Activated CD4-positive, alpha-beta T cell treated with anti-CD3 and anti-CD28 coated beads for 24 hours (primary cell): ENCODE data around the gene BTD.
A peak's percentile ranks its signal among the peaks of the same experiment; 100 is the strongest.
"Not testable (repeated sequence)": the region's sequence is repeated elsewhere in the genome, so short reads cannot be mapped to it uniquely, and the experiment has no call there.

Experiments
- DNase-seq, 2 donors: peaks; one replicate each; pipeline ENCODE4 v3.0.0-alpha.2; 2020; ENCODE audit warnings: low read depth in 2 of 2

BTD gene

DNA sequence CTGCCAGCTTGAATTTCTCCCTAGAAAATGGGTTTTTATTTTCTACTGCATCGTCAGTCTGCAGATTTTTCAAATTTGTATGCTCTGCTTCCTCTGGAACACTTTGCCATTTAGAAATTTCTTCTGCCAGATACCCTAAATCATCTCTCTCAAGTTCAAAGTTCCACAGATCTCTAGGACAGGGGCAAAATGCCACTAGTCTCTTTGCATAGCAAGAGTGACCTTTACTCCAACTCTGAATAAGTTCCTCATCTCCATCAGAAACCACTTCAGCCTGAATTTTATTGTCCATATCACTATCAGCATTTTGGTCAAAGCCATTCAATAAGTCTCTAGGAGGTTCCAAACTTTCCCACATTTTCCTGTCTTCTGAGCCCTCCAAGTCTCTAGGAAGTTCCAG is 3.0 kb downstream of the BTD start:
- not testable (repeated sequence) for DNase-seq

DNA sequence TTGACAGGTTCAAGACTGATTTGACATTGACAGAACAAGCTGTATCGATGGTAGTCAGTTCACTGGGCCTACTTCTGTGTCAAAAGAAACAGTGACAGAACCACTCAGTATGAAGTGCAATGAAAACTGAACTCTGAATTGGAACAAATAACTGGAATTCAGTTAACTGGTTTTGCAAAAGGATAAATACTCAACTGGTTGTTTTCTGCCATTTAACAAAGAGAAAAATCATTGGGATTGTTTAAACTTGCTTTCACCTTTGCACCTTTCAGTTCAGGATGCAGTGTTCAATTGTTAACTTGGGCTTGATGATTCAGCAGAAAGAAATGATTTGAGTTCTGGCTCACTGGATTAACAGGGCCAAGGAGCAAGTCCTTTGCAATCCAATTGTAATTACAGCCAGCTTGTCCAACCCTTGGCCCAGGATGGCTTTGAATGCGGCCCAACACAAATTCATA is 4.9 kb downstream of the BTD start:
- DNase-seq, result no peak

DNA sequence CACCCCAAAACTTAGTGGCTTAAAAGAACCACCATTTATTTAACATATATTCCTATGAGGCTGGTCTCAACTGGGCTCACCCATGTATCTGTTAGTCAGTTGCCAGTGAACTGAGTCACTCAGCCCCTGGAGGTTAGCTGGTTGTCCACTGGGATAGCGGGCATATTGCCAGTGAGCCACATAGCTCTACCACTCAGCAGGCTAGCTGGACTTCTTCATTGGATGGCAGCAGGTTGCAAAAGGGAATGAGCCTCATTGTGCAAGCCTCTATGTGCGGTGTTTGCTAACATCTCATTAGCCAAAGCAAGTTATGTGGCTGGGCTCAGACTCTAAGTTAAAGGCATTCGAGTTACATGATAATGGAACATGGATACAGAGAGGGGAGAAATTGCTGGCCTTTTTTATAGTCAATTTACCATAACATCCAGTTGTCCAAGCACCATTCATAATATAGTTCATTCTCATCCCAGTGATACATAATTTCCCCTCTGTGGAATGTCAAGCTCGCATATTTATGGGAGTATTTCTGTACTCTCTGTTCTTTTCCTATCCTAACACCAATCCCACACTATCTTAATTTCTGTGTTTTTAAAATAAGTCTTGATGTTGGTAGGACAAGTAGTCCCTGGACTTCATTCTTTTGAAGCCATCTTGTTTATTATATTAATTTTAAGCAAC is 8.7 kb downstream of the BTD start:
- no peak for DNase-seq

DNA sequence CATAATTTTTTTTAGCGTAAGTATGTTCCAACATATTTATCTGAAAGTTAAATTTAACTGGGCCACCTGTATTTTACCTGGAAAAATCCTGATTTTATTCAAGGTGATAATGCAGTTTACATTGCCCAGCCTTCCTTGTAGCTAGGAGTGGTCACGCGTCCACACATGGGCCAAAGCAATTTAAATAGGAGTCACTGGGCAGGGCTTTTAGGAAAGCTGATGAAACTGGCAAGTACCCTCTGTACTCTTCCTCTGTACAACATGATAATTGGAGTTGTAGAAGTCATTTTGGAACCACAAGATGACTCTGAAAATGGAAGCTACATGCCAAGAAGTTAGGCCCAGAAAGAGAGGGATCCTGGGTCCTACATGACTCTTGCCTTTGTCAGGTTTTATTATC is 9.5 kb downstream of the BTD start:
- no peak for DNase-seq

DNA sequence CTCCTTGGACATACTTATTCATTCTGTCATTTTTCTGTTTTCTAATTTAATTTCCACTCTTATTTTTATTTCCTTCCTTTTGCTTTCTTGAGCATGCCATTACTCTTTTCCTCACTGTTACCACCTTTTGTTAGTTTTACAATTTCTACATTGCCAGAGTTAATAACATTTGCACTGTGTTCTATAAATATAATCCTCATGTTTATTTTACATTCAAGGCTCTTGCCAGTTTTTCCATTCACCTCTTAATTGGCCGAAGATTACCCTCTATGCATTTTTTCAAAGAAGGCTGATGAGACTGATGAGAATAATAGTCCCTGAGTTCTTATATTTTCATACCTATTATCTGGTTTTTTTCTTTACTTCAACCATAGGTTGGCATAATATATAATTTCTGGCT is 10.5 kb downstream of the BTD start:
- no peak for DNase-seq

DNA sequence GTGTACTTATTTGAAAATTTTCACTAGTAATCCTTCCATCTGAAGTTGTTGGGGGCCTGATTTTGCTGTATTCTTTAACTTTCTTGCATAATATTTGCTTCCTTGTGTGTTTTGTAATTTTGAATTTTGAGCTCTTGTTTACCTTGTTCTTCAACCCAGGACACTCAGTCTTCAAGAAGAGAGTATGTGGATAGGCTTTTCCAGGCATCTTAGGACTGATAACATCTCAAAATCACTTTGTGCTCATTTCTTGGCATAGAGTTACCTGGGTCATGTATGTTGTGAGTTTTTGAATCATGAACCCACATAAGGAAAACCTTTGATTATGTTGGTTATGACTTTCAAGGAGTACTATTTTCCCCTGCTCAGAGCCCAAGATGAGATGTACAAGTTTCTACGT is 13.4 kb downstream of the BTD start:
- no peak for DNase-seq

DNA sequence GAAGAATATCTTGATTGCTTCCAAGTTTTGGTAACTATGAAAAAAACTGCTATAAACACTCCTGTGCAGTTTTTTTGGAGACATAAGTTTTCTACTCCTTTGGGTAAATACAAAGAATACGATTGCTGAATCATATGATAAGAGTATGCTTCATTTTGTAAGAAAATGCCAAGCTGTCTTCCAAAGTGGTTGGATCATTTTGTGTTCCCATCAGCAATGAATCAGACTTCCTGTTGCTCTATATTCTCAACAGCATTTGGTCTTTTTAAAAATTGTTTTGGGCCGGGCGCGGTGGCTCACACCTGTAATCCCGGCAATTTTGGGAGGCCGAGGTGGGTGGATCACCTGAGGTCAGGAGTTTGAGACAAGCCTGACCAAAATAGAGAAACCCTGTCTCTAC is 14.5 kb downstream of the BTD start:
- DNase-seq, result no peak

DNA sequence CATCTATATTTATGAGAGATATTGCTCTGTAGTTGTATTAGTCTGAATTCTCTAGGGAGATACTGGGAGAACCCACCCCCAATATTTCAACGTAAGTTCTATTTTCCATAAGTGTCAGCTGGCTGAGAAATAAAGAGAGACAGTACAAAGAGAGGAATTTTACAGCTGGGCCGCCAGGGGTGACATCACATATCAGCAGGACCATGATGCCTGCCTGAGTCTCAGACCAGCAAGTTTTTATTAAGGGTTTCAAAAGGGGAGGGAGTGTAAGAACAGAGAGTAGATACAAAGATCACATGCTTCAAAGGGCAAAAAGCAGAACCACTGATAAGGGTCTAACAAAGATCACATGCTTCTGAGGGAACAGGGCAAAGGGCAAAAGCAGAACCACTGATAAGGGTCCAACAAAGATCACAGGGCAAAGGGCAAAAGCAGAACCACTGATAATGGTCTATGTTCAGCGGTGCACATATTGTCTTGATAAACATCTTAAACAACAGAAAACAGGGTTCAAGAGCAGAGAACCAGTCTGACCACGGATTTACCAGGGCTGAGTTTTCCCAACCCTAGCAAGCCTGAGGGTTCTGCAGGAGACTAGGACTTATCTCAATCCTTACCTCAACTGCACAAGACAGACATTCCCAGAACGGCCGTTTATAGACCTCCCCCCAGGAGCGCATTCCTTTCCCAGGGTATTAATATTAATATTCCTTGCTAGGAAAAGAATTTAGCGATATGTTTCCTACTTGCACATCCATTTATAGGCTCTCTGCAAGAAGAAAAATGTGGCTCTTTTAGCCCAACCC is 18.3 kb downstream of the BTD start:
- not testable (repeated sequence) for DNase-seq

DNA sequence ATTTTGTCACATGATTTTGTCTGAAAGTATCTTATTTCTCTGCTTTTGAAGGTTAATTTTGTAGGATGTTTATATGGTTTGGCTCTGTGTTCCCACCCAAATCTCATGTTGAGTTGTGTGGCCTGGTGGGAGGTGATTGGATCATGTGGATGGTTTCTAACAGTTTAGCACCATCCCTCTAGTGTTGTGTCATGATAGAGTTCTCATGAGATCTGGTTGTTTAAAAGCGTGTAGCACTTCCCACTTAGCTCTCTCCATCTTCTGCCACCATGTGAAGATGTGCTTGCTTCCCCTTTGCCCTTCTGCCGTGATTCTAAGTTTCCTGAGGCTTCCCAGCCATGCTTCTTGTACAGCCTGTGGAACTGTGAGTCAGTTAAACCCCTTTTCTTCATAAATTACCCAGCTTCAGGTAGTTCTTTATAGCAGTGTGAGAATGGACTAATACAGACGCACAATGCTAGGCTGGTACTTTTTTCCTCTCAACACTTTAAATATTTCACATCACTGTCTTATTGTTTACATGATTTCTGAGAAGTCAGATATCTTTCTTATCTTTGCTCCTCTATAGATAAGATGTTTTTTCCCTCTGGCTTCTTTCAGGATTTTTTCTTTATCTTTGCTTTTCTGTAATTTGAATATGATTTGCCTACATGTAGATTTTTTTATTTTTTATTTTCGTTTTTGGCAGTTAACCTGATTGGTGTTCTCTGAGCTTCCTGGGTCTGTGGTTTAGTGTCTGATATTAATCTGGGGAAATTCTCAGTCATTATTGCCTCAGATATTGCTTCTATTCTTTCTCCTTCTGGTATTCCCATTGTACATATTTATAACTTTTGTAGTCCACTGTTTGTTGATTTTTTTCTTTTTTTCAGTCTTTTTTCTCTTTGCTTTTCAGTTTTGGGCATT is 22.2 kb downstream of the BTD start:
- DNase-seq, result no peak

DNA sequence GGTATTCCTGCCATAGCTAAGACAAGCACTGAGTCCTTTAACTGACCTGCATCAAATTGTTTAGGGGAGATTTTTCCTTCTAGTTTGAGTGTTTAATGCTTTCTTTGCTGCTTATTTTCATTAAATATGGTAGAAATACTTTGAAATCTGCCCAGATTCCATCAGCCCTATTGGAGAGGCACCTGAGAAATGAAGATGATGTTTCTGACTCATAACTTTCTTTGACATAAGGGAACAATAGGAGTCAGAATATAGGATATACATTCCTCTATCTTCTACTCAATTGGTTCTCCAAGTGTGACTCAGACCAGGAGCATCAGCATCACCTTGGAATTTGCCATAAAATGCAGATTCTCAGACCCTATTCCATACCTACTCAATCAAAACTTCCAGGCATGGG is 27.4 kb downstream of the BTD start:
- no peak for DNase-seq

DNA sequence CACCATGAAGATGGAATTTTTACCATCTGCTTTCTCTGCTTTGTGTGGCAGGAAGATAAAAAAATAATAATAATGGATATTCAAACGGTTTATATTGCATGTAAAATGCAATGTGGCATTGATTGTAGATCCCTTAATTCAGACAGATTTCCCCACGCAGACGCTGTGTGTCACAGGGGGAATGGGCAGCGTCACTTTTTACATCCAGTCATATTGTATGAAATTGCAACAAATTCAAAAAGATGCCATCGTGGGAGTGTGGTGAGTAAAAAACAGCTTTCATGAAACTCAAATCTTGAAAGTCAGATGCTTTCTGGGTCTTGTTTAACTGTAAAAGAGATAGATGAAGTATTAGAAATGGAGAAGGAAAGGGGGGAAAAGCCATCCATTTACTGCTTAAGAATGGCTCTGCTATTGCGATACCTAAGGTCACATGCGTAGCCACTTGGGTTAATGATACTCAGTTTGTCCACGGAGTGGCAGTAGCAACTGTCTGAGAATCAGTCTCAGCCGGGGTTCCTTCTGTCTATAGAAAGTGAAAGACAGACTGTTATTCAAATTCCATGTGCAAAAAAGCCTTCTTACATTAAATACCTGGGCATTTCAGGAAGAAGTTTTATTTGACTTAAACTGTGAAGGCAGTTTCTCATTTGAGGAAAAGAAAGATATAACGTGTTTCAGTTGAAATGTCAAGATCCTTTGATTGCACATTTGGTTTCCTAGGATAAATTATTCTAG is 28.5 kb downstream of the BTD start:
- peak in 1 of 2 donors; percentile 45 for DNase-seq

DNA sequence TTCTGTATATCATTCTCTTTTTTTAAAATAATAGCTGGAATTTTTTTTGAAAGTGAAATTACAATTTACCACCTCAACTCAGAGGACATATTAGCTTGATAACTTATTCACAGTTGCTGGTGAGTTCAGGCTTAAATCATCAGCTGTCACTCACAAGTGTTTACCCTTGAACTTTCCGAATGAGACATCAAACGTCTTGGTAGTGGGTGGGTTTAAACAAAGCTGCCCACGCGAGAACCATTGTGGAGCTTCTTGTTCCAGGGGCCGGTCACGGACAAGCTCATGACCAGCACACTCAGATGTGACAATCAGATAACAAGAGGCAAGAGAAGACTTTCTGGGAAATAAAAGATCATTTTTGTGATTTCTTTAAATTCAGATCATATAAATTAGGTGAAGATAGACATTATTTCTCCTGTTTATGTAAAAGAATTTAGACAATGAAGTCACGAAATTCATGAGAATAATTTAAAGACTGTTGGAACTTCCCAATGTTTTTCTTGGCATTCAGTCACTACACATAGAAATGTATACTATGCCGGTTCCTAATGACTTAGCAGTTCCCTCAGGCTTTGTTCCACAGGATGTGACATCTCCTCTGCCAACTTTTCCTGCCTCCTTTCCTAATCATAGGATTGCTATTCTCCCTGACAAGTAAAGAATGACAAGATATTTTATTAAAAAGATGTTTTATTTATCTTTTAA is 29.3 kb downstream of the BTD start:
- no peak for DNase-seq

DNA sequence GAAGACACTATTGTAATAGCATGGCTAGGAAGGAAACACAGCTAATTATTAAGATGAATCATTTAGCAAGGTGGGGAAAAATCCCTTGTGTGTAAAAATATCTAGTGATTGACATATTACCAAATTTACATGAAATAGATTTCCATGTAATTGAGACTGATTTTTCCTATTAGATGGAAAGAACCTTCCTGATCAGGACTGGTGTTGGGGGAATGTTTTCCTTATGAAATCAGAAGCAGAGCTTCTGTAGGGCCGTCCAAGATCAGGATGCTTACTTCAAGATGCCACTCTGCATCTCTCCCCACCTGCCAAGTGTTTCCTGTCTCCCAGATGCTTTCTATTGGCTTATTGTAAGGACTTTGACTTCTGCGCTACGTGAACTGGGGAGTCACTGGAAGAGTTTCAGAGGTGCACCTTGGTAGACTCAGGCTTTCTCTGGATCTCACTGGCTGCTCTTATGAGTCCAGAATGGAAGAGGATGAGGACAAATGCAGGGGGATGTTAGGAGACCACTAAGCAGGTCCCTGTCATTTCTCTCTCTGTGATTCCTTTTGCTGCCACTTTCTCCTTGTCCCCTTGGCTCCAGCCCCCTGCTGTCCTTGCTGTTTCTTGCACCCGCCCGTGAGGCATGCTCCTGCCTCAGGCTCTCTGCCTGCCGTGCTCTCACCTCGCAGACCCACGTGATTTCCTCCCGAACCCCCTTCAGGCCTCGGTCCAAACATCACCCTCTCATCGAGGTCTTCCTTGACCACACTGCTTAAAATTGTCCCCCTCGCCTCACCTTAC is 30.1 kb downstream of the BTD start:
- no peak for DNase-seq

DNA sequence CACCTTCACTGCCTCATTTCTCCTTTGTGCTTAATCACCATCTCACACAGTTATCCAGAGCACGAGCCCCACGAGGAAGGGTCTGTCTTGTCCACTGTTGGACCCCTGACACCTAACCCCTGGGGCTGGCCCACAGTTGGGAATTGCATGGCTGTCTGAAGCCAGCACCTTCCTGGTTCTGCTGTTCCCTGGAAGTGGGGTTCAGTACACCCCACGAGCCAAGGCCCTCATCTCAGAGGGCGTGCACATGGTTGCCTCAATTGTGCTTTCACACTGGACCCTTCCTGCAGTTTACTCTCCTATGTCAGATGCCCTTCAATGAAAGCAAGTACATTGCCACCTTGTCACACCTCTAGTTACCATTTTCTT is 30.7 kb downstream of the BTD start:
- DNase-seq, result no peak

DNA sequence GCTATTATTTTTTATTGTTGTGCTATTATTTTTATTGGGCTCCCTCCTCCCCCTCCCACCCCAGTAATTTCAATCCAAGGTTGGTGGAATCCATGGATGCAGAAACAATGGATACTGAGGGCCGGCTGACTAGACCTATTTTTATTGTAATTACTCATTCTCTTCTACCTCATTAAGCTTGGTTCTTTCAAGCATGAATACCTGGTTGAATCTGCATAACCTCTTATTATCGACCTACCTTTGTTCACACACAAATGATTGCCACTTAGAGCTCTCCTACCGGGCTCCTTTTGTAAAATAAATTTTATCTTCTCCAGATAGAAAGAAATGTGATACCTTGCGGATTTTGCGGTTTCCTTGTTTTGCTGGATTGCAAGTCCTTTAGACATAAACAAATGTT is 31.6 kb downstream of the BTD start:
- DNase-seq, result no peak

DNA sequence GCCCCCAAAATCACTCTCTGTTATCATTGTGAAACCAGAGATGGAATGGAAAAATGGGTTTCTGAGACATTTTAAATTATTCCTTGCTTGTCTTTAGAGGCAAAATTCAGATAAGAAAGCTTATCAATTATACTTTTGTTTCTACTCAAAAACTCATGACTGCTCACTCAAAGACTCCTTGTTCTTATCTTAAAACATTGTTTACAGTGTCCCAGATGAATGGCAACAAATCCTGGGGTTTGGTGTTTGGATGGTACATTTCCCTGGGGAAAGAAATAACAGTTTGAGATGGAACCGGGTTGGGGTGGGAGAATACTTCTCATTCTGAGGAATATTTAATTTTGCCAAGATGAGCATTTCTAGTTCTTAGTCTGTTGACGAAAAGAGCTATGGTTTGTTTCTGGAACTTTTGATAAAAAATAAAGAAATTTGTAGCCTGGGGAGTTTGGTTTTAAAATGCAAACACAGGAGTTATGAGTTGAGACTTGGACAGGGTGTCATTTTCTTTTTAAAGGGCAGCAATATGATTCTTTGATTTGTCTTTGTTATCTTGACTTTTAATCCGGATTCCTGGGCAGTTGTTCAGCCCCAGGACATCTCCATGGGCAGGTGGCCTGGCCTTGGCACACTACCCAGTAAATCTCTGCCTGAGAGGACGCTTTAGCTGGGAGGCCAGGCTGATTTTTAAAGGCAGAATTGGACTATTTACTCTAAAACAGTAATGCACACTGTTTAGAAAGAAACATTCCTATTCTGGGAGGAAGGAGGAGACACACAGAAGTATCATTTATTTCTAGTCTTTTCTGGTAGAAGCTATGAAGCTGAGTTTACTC is 32.4 kb downstream of the BTD start:
- DNase-seq, result no peak

DNA sequence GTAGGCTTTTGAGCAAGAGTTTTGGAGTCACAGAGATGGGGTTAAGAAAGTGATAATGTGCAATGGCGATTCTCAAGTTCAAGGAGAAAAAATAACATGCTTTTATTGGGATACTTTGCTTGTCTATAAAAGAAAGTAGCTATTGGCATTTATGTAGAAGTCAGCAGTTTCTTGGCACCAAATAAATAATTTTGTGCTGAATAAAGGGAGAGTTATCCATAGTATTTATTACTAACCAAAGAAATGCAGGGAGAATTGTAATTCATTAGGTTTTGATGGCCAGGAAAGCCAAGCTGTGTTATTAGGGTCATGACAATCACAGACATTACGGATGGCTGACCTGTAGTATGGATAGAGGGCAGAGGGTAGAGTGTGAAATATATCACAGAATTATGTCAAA is 33.1 kb downstream of the BTD start:
- DNase-seq, result no peak

DNA sequence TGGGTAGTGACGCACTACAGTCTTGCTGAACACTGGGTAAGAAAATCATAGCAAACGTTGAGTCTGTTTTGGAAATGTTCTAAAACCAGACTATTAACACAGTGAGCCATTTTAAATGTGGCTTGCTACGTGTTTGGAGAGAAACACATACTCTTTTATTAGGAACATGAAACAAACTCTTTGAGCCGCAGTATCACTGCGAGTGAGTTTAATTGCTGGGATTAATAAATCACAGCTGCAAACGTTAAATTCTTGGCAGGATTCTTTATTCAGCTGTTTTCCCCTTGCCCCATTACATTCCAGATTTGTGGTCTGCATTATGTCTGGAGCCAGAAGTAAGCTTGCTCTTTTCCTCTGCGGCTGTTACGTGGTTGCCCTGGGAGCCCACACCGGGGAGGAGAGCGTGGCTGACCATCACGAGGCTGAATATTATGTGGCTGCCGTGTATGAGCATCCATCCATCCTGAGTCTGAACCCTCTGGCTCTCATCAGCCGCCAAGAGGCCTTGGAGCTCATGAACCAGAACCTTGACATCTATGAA is 33.6 kb downstream of the BTD start:
- DNase-seq, result no peak
